ENCODE data around the gene SCEL.

SCEL gene

DNA sequence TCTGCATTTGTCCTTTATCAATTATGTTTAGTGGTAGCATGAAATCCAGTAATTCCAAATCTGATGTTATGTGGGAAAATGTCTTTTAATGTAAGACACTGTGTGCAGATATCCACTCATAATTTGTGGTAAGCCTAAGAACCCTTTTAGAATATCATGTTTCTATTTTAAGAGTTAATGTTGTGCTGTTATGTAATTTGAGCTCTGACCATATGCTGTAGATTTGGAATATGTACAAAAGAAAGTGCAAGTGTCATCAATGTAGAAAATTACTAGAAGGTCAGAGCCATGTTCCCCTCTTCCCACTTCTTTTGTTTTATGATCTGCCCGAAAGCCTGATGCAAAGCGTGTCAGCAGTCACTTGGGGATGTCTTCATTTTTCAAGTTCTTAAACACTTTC lies 44.5 kb downstream of the SCEL start:
- H3K4me3 ChIP-seq (ENCODE audit: low read depth, low read length), result no peak overlapping the region
- no peaks in the 10 kb centered on the region for H3K4me1 ChIP-seq (ENCODE audit: control insufficient read depth, insufficient read depth, low read length)
- H3K27ac ChIP-seq (ENCODE audit: extremely low read depth, low read depth, low read length), result no peak overlapping the region
- TF ChIP-seq, protein P1, sequence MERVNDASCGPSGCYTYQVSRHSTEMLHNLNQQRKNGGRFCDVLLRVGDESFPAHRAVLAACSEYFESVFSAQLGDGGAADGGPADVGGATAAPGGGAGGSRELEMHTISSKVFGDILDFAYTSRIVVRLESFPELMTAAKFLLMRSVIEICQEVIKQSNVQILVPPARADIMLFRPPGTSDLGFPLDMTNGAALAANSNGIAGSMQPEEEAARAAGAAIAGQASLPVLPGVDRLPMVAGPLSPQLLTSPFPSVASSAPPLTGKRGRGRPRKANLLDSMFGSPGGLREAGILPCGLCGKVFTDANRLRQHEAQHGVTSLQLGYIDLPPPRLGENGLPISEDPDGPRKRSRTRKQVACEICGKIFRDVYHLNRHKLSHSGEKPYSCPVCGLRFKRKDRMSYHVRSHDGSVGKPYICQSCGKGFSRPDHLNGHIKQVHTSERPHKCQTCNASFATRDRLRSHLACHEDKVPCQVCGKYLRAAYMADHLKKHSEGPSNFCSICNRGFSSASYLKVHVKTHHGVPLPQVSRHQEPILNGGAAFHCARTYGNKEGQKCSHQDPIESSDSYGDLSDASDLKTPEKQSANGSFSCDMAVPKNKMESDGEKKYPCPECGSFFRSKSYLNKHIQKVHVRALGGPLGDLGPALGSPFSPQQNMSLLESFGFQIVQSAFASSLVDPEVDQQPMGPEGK (tag by site-specific recombination; IDR thresholded peaks at IDR 0.05), result no peak
- no peak for TF ChIP-seq ZNF23 (tag by site-specific recombination; IDR thresholded peaks at IDR 0.05; ENCODE audit: borderline replicate concordance)
- no peak for TF ChIP-seq SALL2 (tag by site-specific recombination; IDR thresholded peaks at IDR 0.05; ENCODE audit: borderline replicate concordance)
- no peak for TF ChIP-seq ZNF433 (tag by site-specific recombination; IDR thresholded peaks at IDR 0.05; ENCODE audit: low read depth)
- TF ChIP-seq, protein P2, sequence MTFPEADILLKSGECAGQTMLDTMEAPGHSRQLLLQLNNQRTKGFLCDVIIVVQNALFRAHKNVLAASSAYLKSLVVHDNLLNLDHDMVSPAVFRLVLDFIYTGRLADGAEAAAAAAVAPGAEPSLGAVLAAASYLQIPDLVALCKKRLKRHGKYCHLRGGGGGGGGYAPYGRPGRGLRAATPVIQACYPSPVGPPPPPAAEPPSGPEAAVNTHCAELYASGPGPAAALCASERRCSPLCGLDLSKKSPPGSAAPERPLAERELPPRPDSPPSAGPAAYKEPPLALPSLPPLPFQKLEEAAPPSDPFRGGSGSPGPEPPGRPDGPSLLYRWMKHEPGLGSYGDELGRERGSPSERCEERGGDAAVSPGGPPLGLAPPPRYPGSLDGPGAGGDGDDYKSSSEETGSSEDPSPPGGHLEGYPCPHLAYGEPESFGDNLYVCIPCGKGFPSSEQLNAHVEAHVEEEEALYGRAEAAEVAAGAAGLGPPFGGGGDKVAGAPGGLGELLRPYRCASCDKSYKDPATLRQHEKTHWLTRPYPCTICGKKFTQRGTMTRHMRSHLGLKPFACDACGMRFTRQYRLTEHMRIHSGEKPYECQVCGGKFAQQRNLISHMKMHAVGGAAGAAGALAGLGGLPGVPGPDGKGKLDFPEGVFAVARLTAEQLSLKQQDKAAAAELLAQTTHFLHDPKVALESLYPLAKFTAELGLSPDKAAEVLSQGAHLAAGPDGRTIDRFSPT (tag by site-specific recombination; IDR thresholded peaks at IDR 0.05), result no peak
- TF ChIP-seq HOXD13 (CRISPR knock-in tag; IDR thresholded peaks at IDR 0.05; ENCODE audit: borderline replicate concordance), result no peak
- no peak for TF ChIP-seq KLF8 (tag by site-specific recombination; IDR thresholded peaks at IDR 0.05)
- no peak for TF ChIP-seq EGR2 (tag by site-specific recombination; IDR thresholded peaks at IDR 0.05; ENCODE audit: low read depth)
- TF ChIP-seq ZNF654 (tag by site-specific recombination; IDR thresholded peaks at IDR 0.05; ENCODE audit: low read depth), result no peak
- no peak for TF ChIP-seq TSHZ1 (tag by site-specific recombination; IDR thresholded peaks at IDR 0.05; ENCODE audit: borderline replicate concordance)
- TF ChIP-seq ZNF341 (tag by site-specific recombination; IDR thresholded peaks at IDR 0.05; ENCODE audit: low read depth), result no peak
- no peak for TF ChIP-seq GLI2 (tag by site-specific recombination; IDR thresholded peaks at IDR 0.05; ENCODE audit: borderline replicate concordance, low read depth)
- ChIA-PET POLR2A (no interaction called here), CTCF (no interaction called here)
- H3K9me3 ChIP-seq (ENCODE audit: control insufficient read depth, insufficient read depth, low read depth, low read length), result no peaks in the 10 kb centered on the region
- H3K36me3 ChIP-seq (ENCODE audit: control insufficient read depth in 2 of 2, insufficient read depth in 1 of 2, low read length in 2 of 2), result no peaks in the 10 kb centered on the region

GRCh38 chr13:77580748-77581147 lies 45.2 kb downstream of the SCEL start:
- H3K4me3 ChIP-seq (ENCODE audit: low read depth, low read length), result no peak overlapping the region
- no peaks in the 10 kb centered on the region for H3K4me1 ChIP-seq (ENCODE audit: control insufficient read depth, insufficient read depth, low read length)
- no peak for TF ChIP-seq ELK4 (IDR thresholded peaks at IDR 0.05; ENCODE audit: borderline replicate concordance, low read depth, low read length)
- no peaks in the 10 kb centered on the region for H3K36me3 ChIP-seq (ENCODE audit: control insufficient read depth in 2 of 2, insufficient read depth in 1 of 2, low read length in 2 of 2)
- no peaks in the 10 kb centered on the region for H3K9me3 ChIP-seq (ENCODE audit: control insufficient read depth, insufficient read depth, low read depth, low read length)
- ChIA-PET POLR2A (no interaction called here), CTCF (no interaction called here)
- no peak overlapping the region for H3K27ac ChIP-seq (ENCODE audit: extremely low read depth, low read depth, low read length)
